H9 (cell line): ENCODE measurements around the gene MAML1. TPM values are rescaled to one million over a fixed set of nuclear protein-coding genes. Genes with fewer than 3 reads are reported as not detected.
"Not testable (repeated sequence)": the region's sequence is repeated elsewhere in the genome, so short reads cannot be mapped to it uniquely, and the experiment has no call there.

Source experiments
- DNase-seq: peaks from one replicate; pipeline ENCODE4 v3.0.0-alpha.2; 2017
- H2AFZ ChIP-seq: one replicate; pipeline ENCODE4 v1.6.1; 2013; ENCODE audit warnings: mild to moderate bottlenecking, low read length, control low read depth, moderate library complexity
- H2AK5ac ChIP-seq: 2 replicates; pipeline ENCODE4 v1.6.1; 2013; ENCODE audit warnings: low read length, control low read depth, mixed read lengths; ENCODE audit not compliant: insufficient read length
- H2BK120ac ChIP-seq: one replicate; pipeline ENCODE4 v1.6.1; 2013; ENCODE audit warnings: low read depth, mild to moderate bottlenecking, low read length, control low read depth, inconsistent platforms; ENCODE audit not compliant: poor library complexity, severe bottlenecking
- H2BK12ac ChIP-seq: 2 replicates; pipeline ENCODE4 v1.6.1; 2013; ENCODE audit warnings: low read length, control low read depth, mixed read lengths, low read depth; ENCODE audit not compliant: insufficient read length
- H2BK15ac ChIP-seq: 2 replicates; pipeline ENCODE4 v1.6.1; 2013; ENCODE audit warnings: low read depth, low read length, control low read depth
- H2BK20ac ChIP-seq: one replicate; pipeline ENCODE4 v1.6.1; 2013; ENCODE audit warnings: low read depth, mild to moderate bottlenecking, low read length, control low read depth, inconsistent platforms; ENCODE audit not compliant: poor library complexity, severe bottlenecking
- H2BK5ac ChIP-seq: 2 replicates; pipeline ENCODE4 v1.6.1; 2013; ENCODE audit warnings: low read length, control low read depth, mixed read lengths; ENCODE audit not compliant: insufficient read length
- H3K14ac ChIP-seq: 2 replicates; pipeline ENCODE4 v1.6.1; 2013; ENCODE audit warnings: low read length, control low read depth; ENCODE audit not compliant: insufficient read depth
- H3K18ac ChIP-seq: 2 replicates; pipeline ENCODE4 v1.6.1; 2013; ENCODE audit warnings: low read depth, mild to moderate bottlenecking, mixed read lengths, low read length, control low read depth; ENCODE audit not compliant: insufficient read length
- H3K23ac ChIP-seq: 2 replicates; pipeline ENCODE4 v1.6.1; 2013; ENCODE audit warnings: low read length, control low read depth, mixed read lengths, low read depth; ENCODE audit not compliant: insufficient read length
- H3K23me2 ChIP-seq: 2 replicates; pipeline ENCODE4 v1.6.1; 2013; ENCODE audit warnings: low read depth, mild to moderate bottlenecking, mixed read lengths, low read length, control low read depth; ENCODE audit not compliant: insufficient read length, poor library complexity, severe bottlenecking
- H3K27ac ChIP-seq: 2 replicates; pipeline ENCODE4 v1.5.1; 2013; ENCODE audit warnings: low read length, control low read depth, mixed read lengths, low read depth; ENCODE audit not compliant: insufficient read length
- H3K27me3 ChIP-seq: 2 replicates; pipeline ENCODE4 v1.6.1; 2013; ENCODE audit warnings: low read length, control low read depth, inconsistent platforms; ENCODE audit not compliant: insufficient read depth
- H3K4ac ChIP-seq: 2 replicates; pipeline ENCODE4 v1.6.1; 2013; ENCODE audit warnings: low read depth, mild to moderate bottlenecking, control low read depth, inconsistent platforms, low read length, moderate library complexity
- H3K4me1 ChIP-seq: 2 replicates; pipeline ENCODE4 v1.6.1; 2013; ENCODE audit warnings: low read length, control low read depth, inconsistent platforms; ENCODE audit not compliant: insufficient read depth
- H3K4me2 ChIP-seq: 2 replicates; pipeline ENCODE4 v1.6.1; 2013; ENCODE audit warnings: low read length, control low read depth, mixed read lengths; ENCODE audit not compliant: insufficient read length, insufficient read depth
- H3K56ac ChIP-seq: 2 replicates; pipeline ENCODE4 v1.6.1; 2013; ENCODE audit warnings: low read depth, mild to moderate bottlenecking, mixed read lengths, low read length, control low read depth; ENCODE audit not compliant: insufficient read length
- H3K79me1 ChIP-seq: 2 replicates; pipeline ENCODE4 v1.6.1; 2013; ENCODE audit warnings: low read depth, mild to moderate bottlenecking, moderate library complexity, low read length, control low read depth, inconsistent platforms; ENCODE audit not compliant: insufficient read depth, poor library complexity, severe bottlenecking
- H3K79me2 ChIP-seq: 2 replicates; pipeline ENCODE4 v1.6.1; 2013; ENCODE audit warnings: low read length, control low read depth, inconsistent platforms; ENCODE audit not compliant: insufficient read depth
- H3K9ac ChIP-seq: 2 replicates; pipeline ENCODE4 v1.6.1; 2013; ENCODE audit warnings: low read length, control low read depth, mixed read lengths; ENCODE audit not compliant: insufficient read length; ENCODE audit errors: extremely low read depth
- H3K9me3 ChIP-seq: one replicate; pipeline ENCODE4 v1.6.1; 2013; ENCODE audit warnings: low read depth, low read length, inconsistent platforms; ENCODE audit not compliant: control insufficient read depth
- H3T11ph ChIP-seq: one replicate; pipeline ENCODE4 v1.6.1; 2013; ENCODE audit warnings: mild to moderate bottlenecking, low read length, control low read depth, inconsistent platforms
- H4K20me1 ChIP-seq: one replicate; pipeline ENCODE4 v1.6.1; 2013; ENCODE audit not compliant: control insufficient read depth, insufficient read length, insufficient read depth
- H4K5ac ChIP-seq: 2 replicates; pipeline ENCODE4 v1.6.1; 2013; ENCODE audit warnings: low read depth, mild to moderate bottlenecking, mixed read lengths, low read length, control low read depth; ENCODE audit not compliant: insufficient read length
- H4K8ac ChIP-seq: replicated peaks from 2 replicates; pipeline ENCODE4 v1.6.1; 2013; ENCODE audit warnings: low read length, control low read depth, mixed read lengths, low read depth; ENCODE audit not compliant: insufficient read length
- H4K91ac ChIP-seq: 2 replicates; pipeline ENCODE4 v1.6.1; 2013; ENCODE audit warnings: low read depth, mild to moderate bottlenecking, moderate library complexity, mixed read lengths, low read length, control low read depth; ENCODE audit not compliant: insufficient read length
- H3K27ac Mint-ChIP-seq, 3 experiments: 2 replicates in 2 of 3; 3 replicates in 1 of 3; pipeline ENCODE4 v1.8.0; 2020 to 2021; ENCODE audit warnings: mixed read lengths in 3 of 3, mild to moderate bottlenecking in 1 of 3, moderate library complexity in 1 of 3
- H3K27me3 Mint-ChIP-seq: 2 replicates; pipeline ENCODE4 v1.8.0; 2021; ENCODE audit warnings: low read depth, mild to moderate bottlenecking, moderate library complexity, mixed read lengths
- H3K36me3 Mint-ChIP-seq, 3 experiments: 2 replicates in 2 of 3; 3 replicates in 1 of 3; pipeline ENCODE4 v1.8.0; 2020 to 2021; ENCODE audit warnings: low read depth in 3 of 3, mixed read lengths in 3 of 3; ENCODE audit not compliant: insufficient read depth in 1 of 3
- H3K4me1 Mint-ChIP-seq, 2 experiments: 2 replicates each; pipeline ENCODE4 v1.8.0; 2020; ENCODE audit warnings: mixed read lengths in 2 of 2
- H3K4me3 Mint-ChIP-seq, 2 experiments: 2 replicates in 1 of 2; 3 replicates in 1 of 2; pipeline ENCODE4 v1.8.0; 2020 to 2021; ENCODE audit warnings: mild to moderate bottlenecking in 2 of 2, mixed read lengths in 2 of 2, moderate library complexity in 1 of 2
- H3K9me3 Mint-ChIP-seq, 2 experiments: 2 replicates in 1 of 2; 3 replicates in 1 of 2; pipeline ENCODE4 v1.8.0; 2020; ENCODE audit warnings: mild to moderate bottlenecking in 2 of 2, mixed read lengths in 2 of 2, moderate library complexity in 1 of 2
- whole genome bisulfite sequencing: extraction: QIAGEN DNeasy Blood & Tissue Kit; methylation state at CpG from one replicate; pipeline ENCODE4 v1.1.7; 2013; ENCODE audit warnings: missing lambda C conversion rate, low lambda C conversion rate, mixed read lengths; ENCODE audit not compliant: insufficient read length; ENCODE audit errors: extremely low coverage; 5-methylcytosine and 5-hydroxymethylcytosine counted together
- total RNA-seq: library from RNA; stranded (reverse); gene quantifications from 2 replicates; pipeline ENCODE4 v1.2.1, GENCODE V29; 2021
- TF ChIP-seq, protein P1 (sequence below): fragments of 200-600 bp; sonication (generic); conservative IDR thresholded peaks from 3 replicates; pipeline ENCODE4 v1.8.0; 2021; ENCODE audit warnings: antibody characterized with exemption, mild to moderate bottlenecking

Gene MAML1
- total RNA-seq, 1 experiment from 2014 or later, result 50.8 TPM

DNA sequence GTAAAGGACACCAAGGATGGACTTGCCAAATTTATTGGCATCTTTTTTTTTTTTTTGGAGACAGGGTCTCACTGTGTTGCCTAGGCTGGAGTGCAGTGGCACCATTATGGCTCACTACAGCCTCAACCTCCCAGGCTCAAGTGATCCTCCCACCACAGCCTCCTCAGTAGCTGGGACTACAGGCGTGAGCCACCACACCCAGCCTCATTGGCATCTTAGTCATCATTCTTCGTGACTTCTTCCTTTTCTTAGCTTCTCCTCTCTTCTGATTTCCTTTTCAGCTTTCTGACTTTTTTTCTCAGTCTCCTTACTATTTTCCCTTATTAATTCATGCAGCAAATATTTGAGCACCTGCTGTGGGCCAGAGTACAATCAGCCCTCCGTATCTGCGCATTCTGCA, 6.1 kb downstream of the MAML1 start:
- Histone ChIP-seq H2BK20ac (no peak overlapping the region), H3K14ac (no peak overlapping the region), H3K9ac (no peak overlapping the region), H3K56ac (no peak overlapping the region), H3K23ac (no peak overlapping the region), H3K79me2 (peaks cover 50% of the 10 kb centered on the region), H2BK12ac (no peak overlapping the region), H2BK5ac (no peak overlapping the region), H2AK5ac (no peak overlapping the region), H3K18ac (no peak overlapping the region), H2AFZ (no peak overlapping the region), H3K9me3 (no peaks in the 10 kb centered on the region), H3T11ph (no peak overlapping the region), H4K5ac (no peak overlapping the region), H2BK120ac (no peak overlapping the region), H4K91ac (no peak overlapping the region), H2BK15ac (no peak overlapping the region), H3K27me3 (no peaks in the 10 kb centered on the region), H4K8ac (no peak overlapping the region), H3K4me1 (no peaks in the 10 kb centered on the region), H4K20me1 (no peaks in the 10 kb centered on the region), H3K27ac (no peak overlapping the region), H3K79me1 (peaks cover 6% of the 10 kb centered on the region), H3K4me2 (no peak overlapping the region), H3K23me2 (no peaks in the 10 kb centered on the region), H3K4ac (no peak overlapping the region)
- H3K27ac Mint-ChIP-seq, result peak overlapping the region in 1 of 3 experiments; percentile 14; a peak in 1 of 7 replicates
- no peak for DNase-seq
- no peaks in the 10 kb centered on the region for H3K27me3 Mint-ChIP-seq
- no peak overlapping the region for H3K4me3 Mint-ChIP-seq
- H3K36me3 Mint-ChIP-seq, result peaks cover 33 to 49% (median 47%) of the 10 kb centered on the region in 3 experiments
- no CpG with 5 or more reads among the region's 4 CpGs for WGBS
- H3K4me1 Mint-ChIP-seq, result peaks cover 8 to 14% of the 10 kb centered on the region in 2 experiments
- H3K9me3 Mint-ChIP-seq, result no peaks in the 10 kb centered on the region; a peak in 1 of 5 replicates
- TF ChIP-seq, protein P1, sequence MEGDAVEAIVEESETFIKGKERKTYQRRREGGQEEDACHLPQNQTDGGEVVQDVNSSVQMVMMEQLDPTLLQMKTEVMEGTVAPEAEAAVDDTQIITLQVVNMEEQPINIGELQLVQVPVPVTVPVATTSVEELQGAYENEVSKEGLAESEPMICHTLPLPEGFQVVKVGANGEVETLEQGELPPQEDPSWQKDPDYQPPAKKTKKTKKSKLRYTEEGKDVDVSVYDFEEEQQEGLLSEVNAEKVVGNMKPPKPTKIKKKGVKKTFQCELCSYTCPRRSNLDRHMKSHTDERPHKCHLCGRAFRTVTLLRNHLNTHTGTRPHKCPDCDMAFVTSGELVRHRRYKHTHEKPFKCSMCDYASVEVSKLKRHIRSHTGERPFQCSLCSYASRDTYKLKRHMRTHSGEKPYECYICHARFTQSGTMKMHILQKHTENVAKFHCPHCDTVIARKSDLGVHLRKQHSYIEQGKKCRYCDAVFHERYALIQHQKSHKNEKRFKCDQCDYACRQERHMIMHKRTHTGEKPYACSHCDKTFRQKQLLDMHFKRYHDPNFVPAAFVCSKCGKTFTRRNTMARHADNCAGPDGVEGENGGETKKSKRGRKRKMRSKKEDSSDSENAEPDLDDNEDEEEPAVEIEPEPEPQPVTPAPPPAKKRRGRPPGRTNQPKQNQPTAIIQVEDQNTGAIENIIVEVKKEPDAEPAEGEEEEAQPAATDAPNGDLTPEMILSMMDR, result no peak

DNA sequence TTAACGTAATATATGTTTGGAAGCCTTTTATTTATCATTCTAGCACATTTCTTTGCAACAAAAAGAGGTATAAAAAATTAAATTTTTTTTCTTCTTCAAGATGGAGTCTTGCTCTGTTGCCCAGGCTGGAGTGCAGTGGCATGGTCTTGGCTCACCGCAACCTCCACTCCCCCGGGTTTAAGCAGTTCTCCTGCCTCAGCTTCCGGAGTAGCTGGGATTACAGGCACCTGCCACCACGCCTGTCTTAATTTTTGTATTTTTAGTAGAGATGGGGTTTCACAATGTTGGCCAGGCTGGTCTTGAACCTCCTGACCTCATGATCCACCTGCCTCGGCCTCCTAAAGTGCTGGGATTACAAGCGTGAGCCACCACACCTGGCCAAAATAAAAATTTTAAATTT, 11.5 kb downstream of the MAML1 start:
- H3K27ac Mint-ChIP-seq, result peak overlapping the region in 1 of 3 experiments; percentile 22; a peak in 1 of 7 replicates
- H3K4me3 Mint-ChIP-seq, H2AK5ac ChIP-seq, H4K91ac ChIP-seq, H4K5ac ChIP-seq, H3K9me3 Mint-ChIP-seq, H3K4me2 ChIP-seq, H3K27me3 Mint-ChIP-seq, H2BK20ac ChIP-seq, H3K9ac ChIP-seq, H3K4me1 ChIP-seq, H2AFZ ChIP-seq, H3K4ac ChIP-seq, H3K9me3 ChIP-seq, H3K18ac ChIP-seq, DNase-seq, H3K27ac ChIP-seq, H3K27me3 ChIP-seq, H3K23me2 ChIP-seq, H3K14ac ChIP-seq, H2BK12ac ChIP-seq, H3T11ph ChIP-seq, H2BK5ac ChIP-seq, H2BK120ac ChIP-seq, H3K79me1 ChIP-seq, H4K20me1 ChIP-seq, H3K56ac ChIP-seq, H2BK15ac ChIP-seq, H3K23ac ChIP-seq, H3K4me1 Mint-ChIP-seq, H4K8ac ChIP-seq: not testable (repeated sequence)
- WGBS, result no CpG with 5 or more reads among the region's 7 CpGs
- peaks cover 22 to 39% (median 33%) of the 10 kb centered on the region in 3 experiments; a peak in 6 of 7 replicates for H3K36me3 Mint-ChIP-seq
- peaks cover 28% of the 10 kb centered on the region; the same call in 1 of the 2 replicates for H3K79me2 ChIP-seq
